ENCODE data around the gene SCARB1.

DNA sequence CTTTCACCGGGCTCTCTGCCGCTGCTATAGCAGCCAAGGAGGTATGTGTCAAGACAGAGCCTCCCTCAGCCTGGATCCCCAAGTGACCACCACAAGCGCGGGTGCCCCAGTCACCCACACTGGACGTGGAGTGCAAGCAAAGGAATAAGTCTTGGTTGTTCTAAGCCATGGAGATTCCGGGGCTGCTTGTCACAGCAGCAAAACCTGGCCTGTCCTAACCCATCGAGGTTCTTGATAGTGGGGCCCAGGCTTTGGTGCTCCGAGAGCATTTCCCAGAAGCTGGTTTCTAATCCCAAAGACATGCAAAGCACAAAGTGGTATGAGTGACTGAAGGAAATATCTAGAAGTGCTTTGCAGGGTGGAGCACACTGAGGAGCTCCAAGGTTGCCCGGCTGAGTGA, 51.3 kb downstream of the SCARB1 start:
- TF ChIP-seq ATF6 (CRISPR knock-in tag; conservative IDR thresholded peaks at IDR 0.05) (no peak), SUZ12 (IDR thresholded peaks at IDR 0.05; ENCODE audit: low read depth, low read length) (no peak), IKZF1 (IDR thresholded peaks at IDR 0.05) (no peak), PHF21A (CRISPR knock-in tag; IDR thresholded peaks at IDR 0.05) (no peak), JUND (CRISPR knock-in tag; IDR thresholded peaks at IDR 0.05) (no peak), ATF3 (CRISPR knock-in tag; IDR thresholded peaks at IDR 0.05) (no peak), ZNF556 (CRISPR knock-in tag; IDR thresholded peaks at IDR 0.05; ENCODE audit: borderline replicate concordance) (no peak), ELF1 (CRISPR knock-in tag; IDR thresholded peaks at IDR 0.05) (no peak), HOXA7 (CRISPR knock-in tag; IDR thresholded peaks at IDR 0.05) (no peak), ZBTB3 (CRISPR knock-in tag; IDR thresholded peaks at IDR 0.05; ENCODE audit: borderline replicate concordance, low read depth) (no peak), ZSCAN25 (CRISPR knock-in tag; IDR thresholded peaks at IDR 0.05) (no peak)
